Lower leg skin (tissue), 4 donors: ENCODE results near the gene HMCN2. TPM values are rescaled to one million over a fixed set of nuclear protein-coding genes. Genes with fewer than 3 reads are reported as not detected.

Source experiments
- DNase-seq, 2 donors: peaks; one replicate each; pipeline ENCODE4 v3.0.0-alpha.2; 2019; ENCODE audit warnings: low spot score in 2 of 2
- H3K4me3 ChIP-seq: fragments of 200-600 bp; sonication (generic); 2 replicates; pipeline ENCODE4 v1.5.1; 2017; ENCODE audit warnings: mild to moderate bottlenecking, low read depth; ENCODE audit not compliant: poor library complexity, severe bottlenecking
- POLR2A ChIP-seq, 2 donors: fragments of 450-650 bp; IDR thresholded peaks; one replicate each; pipeline ENCODE4 v1.6.1; 2016 to 2017; ENCODE audit warnings: antibody characterized with exemption in 2 of 2, mild to moderate bottlenecking in 1 of 2, moderate library complexity in 1 of 2
- whole genome bisulfite sequencing, 2 donors: methylation state at CpG; one replicate each; pipeline ENCODE4 v1.1.5; 2018; 5-methylcytosine and 5-hydroxymethylcytosine counted together
- intact Hi-C: fragments of 100-400 bp; cut with DNase I; formaldehyde crosslinking; loops from one replicate; pipeline ENCODE4 v1.15.0; 2023; ENCODE audit warnings: low total_unique reads
- total RNA-seq, 4 donors: library from RNA; depleted of rRNA; stranded (reverse); fragments of >200 nt; gene quantifications; one replicate each; pipeline ENCODE4 v1.1.0, GENCODE V29; 2016
- TF ChIP-seq, protein P1 (sequence below), 3 donors: fragments of 450-650 bp; IDR thresholded peaks; one replicate each; pipeline ENCODE4 v1.5.1; 2016; ENCODE audit warnings: antibody characterized with exemption in 3 of 3, mild to moderate bottlenecking in 3 of 3, moderate library complexity in 2 of 3

The HMCN2 gene
- total RNA-seq, 4 donors from 2014 or later, result 1.9 to 4.3 (median 3.0) TPM

DNA sequence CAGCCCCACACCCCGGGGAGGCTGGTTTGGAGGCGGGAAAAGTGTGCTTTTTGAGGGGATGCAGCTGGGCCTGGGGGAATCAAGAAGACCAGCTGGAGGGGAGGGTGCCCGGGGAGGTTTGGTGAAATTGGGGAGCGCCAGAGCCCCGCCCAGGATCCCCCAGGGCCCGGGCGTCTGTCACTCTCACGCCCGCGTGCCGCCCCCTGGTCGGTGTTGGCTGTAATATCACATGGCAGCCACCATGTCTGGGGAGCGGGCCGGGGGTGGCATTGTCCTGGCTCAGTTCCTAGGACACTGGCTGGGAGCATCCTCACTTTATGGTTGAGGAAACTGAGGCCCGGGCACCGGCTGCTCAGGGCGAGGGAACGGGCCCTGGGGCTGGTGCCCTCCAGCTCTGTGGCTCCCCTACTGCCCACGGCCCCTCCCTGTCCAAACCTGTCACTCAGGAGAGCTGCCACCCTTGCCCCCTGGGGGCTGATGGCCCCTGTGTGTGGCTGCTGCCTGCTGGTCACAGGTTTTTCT, 206.7 kb downstream of the HMCN2 start:
- no peak for DNase-seq
- WGBS, 2 donors, result 73 to 74% methylated on average over 16 to 18 of the region's 19 CpGs
- TF ChIP-seq, protein P1, sequence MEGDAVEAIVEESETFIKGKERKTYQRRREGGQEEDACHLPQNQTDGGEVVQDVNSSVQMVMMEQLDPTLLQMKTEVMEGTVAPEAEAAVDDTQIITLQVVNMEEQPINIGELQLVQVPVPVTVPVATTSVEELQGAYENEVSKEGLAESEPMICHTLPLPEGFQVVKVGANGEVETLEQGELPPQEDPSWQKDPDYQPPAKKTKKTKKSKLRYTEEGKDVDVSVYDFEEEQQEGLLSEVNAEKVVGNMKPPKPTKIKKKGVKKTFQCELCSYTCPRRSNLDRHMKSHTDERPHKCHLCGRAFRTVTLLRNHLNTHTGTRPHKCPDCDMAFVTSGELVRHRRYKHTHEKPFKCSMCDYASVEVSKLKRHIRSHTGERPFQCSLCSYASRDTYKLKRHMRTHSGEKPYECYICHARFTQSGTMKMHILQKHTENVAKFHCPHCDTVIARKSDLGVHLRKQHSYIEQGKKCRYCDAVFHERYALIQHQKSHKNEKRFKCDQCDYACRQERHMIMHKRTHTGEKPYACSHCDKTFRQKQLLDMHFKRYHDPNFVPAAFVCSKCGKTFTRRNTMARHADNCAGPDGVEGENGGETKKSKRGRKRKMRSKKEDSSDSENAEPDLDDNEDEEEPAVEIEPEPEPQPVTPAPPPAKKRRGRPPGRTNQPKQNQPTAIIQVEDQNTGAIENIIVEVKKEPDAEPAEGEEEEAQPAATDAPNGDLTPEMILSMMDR (IDR thresholded peaks at IDR 0.05), result no peak
- H3K4me3 ChIP-seq, result no peak overlapping the region
- intact Hi-C loops, result no loop called here

DNA sequence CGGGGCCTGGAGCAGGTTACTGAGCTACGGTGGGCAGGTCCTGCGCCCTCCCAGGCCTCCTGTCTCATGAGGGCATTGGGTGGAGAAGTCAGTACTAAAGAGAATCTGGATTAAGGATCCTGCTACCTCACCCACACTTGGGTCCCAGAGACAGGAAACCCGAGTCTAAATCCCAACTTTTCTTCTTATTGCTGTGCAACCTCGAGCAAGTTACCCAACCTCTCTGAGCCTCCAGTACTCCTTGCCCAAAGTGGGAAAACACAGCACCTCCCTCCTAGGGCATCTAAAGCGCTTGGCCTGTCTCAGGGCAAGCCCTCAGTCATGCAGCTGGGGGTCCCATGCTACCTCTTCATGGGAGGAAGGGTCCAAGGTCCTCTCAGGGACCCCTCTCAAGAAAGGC, 207.4 kb downstream of the HMCN2 start:
- intact Hi-C loops, result no loop called here
- no peak for TF ChIP-seq POLR2A (IDR thresholded peaks at IDR 0.05)
- TF ChIP-seq, protein P1 (IDR thresholded peaks at IDR 0.05), result no peak
- no peak for DNase-seq
- 88 to 92% methylated on average over 6 of the region's 6 CpGs for WGBS, 2 donors
- no peak overlapping the region for H3K4me3 ChIP-seq

DNA sequence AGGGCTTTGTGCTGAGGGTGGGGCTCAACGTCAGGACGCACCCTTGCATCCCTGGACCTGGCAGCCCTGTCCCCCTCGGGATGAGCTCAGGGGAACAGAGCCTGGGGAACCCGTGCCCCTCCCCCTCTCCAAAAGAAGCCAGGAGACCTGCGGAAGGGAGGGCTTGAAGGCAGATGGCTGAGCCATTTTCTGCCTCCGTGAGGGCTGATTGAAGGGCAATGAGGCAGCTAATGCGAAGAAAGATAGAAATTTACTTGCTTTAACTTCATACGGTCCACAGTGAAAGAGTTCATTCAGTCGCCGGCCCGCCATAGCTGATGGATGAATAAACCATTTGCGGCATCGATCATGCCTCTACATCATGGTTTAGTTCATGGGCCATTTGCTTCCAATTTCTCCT, 208.0 kb downstream of the HMCN2 start:
- intact Hi-C loops, result no loop called here
- WGBS, 2 donors, result 59 to 73% methylated on average over 13 of the region's 13 CpGs
- TF ChIP-seq POLR2A (IDR thresholded peaks at IDR 0.05), result no peak
- TF ChIP-seq, protein P1 (IDR thresholded peaks at IDR 0.05), result no peak

DNA sequence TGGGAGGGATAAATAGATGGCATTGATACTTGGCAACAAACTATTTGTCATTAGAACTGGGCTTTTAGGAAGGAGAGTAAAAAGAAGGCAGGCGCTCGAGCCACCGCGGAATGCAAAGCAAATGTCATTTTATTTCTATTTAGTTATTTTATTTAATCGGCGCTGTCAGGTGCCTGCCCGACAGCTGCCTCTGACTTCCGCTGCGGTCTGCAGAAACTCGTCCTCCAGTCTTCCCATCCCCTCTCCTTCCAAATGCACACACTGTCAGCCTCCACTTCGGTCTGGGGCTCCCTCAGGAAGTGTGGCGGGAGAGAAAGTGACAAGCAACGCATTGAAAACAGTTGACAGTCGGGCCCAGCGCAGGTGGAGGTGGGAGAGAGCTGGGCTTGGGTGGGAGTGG, 208.5 kb downstream of the HMCN2 start:
- intact Hi-C loops, result no loop called here
- 73 to 83% methylated on average over 15 of the region's 15 CpGs for WGBS, 2 donors
- DNase-seq, result no peak
- TF ChIP-seq, protein P1 (IDR thresholded peaks at IDR 0.05), result no peak
- TF ChIP-seq POLR2A (IDR thresholded peaks at IDR 0.05), result no peak
- H3K4me3 ChIP-seq, result no peak overlapping the region

More for the DNA sequence above, 208.0 kb downstream of the HMCN2 start:
- H3K4me3 ChIP-seq, result no peak overlapping the region
- no peak for DNase-seq

DNA sequence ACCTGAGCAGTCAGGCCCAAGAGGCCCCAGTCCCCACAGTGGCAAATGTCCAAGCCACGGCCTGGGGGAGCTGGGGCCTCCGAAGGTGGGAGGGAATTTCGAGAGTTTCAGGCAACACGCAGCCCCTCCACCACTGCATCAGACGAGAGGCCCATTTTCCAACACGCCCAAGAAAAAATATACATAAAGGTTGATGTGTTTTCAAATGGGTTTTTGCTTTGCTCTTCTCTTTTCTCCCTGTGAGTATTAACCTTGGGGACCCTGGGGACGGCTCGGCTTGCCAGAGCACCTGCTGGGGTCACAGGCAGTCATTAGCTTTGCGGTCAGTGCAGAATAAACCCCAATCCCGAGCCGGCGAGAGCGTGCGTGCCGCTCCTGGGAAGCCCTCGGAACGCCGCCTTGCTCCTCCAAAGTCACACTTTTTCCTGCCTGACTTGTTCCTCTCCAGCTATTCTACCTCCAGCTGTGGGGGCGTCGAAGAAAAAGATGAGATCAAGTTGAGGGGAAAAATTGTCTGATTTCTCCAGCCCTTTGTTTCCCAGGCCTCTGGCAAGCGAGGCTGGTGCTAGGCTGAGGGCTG, 210.7 kb downstream of the HMCN2 start:
- 86 to 87% methylated on average over 21 of the region's 21 CpGs for WGBS, 2 donors
- no peak for DNase-seq
- no peak for TF ChIP-seq POLR2A (IDR thresholded peaks at IDR 0.05)
- TF ChIP-seq, protein P1 (IDR thresholded peaks at IDR 0.05), result no peak

DNA sequence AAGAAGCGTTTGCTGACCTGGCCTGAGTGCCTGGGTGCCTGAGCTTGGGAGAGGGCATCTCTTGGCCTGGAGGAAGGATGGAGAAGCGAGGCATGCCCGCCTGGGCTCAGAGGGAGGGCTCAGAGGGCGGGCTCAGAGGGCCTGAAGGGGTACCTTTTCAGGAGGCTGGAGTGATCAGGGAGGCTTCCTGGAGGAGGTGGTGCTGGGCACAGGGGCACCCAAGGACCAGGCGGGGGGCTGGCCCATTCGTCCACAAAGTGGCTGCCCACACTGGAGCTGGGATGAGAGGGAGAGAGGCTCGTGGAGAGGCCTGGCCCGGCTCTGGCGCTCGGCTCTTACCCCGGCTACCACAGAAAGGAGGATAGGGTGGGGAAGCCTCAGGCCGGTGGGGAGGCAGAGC, 212.0 kb downstream of the HMCN2 start:
- H3K4me3 ChIP-seq, result no peak overlapping the region
- TF ChIP-seq, protein P1 (IDR thresholded peaks at IDR 0.05), result no peak
- TF ChIP-seq POLR2A (IDR thresholded peaks at IDR 0.05), result no peak
- DNase-seq, result no peak
- intact Hi-C loops, result no loop called here
- WGBS, 2 donors, result 90 to 91% methylated on average over 12 of the region's 12 CpGs

More for the DNA sequence above, 210.7 kb downstream of the HMCN2 start:
- H3K4me3 ChIP-seq, result no peak overlapping the region
- intact Hi-C loops, result no loop called here
